SIG-M5 treated with dmso at 0.1 percent for 504 hours (cell line): ENCODE results near the gene KCNJ6.

Experiments
- DNase-seq: peaks from one replicate; lab custom pipeline; 2025; ENCODE audit not compliant: unreplicated experiment; lab: John Stamatoyannopoulos, UW

KCNJ6 gene

DNA sequence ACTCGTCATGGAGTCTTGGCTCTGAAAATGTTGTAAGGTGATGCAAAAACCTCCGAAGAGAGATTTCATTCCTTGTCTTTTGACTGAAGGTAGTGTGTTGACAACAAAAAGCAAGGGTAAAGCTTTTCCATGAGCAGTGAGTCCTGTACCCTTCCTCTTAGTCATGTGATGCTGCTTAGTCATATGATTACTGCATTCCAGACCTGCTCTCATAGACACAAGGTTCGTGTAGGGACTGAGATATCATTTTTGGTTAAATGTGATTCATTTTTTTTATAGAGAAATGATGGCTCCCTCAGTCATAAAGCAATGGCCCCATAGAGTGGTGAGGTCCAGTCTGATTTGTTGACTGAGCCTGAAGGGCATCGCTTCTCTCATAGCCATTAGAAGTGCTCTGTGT, 9.2 kb downstream of the KCNJ6 start:
- DNase-seq: no peak

DNA sequence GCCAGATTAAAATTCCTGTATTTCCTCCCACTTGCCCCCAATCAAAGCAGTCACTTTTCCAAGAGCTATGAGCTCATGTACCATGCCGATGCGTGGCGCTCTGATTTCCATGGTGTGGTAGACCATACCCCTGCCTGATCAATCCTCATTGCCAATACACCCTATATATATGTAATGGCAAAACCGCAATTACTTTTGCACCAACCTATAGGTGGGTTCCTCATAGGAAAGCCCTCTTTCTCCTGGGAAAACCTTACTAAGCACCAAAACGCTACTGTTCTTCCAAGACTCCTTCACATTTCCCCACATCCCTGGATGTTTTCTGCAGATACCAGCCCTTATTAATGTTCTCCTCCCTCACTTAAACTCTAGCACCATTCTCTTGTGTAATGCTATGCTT, 11.0 kb downstream of the KCNJ6 start:
- no peak for DNase-seq

DNA sequence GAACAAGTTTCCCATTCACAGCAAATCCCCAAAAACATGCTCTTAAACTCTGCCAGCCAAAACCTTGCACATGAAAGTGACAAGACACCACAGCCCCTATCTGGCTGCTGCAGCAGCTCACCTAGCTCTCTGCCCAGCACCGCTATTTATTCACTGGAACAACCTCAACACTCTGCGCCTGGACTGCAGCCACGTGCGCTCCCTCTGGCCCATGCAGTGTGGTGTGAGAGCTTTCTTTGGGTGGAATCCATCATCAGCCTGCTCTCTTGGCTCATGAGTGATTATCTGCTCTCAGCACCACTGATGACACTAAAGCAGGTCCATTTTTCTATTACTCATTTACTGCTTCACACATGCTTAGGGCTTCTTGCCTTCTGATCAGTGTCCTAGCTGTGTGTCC, 11.4 kb downstream of the KCNJ6 start:
- DNase-seq: no peak

DNA sequence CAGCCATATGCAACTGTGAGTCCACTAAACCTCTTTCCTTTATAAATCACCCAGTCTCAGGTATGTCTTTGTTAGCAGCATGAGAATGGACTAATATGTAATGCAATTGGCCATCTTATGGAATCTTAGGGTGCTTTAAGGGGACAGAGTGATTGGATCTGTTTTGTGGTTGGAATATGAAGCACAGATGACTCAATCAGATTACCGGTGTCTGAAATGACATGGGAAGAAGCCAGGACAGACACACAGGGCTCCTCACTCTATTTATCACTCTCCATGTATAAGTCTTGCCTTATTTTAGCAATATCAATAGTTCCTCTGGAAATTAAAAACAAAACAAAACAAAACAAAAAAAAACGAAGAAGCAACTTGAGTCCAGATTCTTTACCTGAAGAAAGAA, 12.9 kb downstream of the KCNJ6 start:
- DNase-seq: no peak

DNA sequence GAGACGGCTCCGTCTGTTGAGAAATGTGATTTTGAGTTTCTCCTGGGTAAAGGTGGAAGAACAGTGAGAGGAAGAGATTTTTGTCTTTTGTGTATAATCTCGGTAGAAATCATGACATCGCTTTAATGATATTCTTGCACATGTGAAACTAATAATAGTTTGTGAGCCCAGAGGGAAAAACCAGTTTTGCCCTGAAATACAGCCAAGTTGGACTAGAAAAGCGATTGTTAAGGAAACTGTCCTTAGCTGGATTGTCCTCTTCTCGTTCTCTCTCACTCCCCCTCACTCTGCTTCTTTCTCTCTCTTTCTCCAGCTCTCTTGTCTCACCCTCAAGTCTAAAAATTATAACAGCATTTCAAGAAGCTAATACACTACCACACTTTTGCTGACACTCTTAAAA, 17.1 kb downstream of the KCNJ6 start:
- no peak for DNase-seq

DNA sequence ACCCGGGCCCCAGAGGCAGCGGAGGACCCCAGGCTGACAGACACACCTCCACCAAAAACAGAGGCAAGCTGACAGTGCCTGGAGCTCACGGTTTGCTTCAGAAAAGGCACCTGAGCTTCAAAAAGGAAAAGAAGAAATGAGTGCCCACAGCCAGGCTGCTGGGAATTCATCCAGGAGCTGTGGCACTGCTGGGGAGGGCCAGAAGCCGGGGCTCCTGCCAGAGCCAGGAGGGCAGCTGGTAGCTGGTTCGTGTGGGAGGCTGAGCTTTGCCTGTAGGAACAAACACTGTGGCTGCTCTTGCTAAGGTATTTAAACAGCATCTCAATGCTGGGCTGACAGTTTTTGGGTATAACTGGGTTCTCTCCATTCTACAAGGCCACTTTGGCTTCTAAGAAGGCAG, 19.5 kb downstream of the KCNJ6 start:
- DNase-seq: no peak

DNA sequence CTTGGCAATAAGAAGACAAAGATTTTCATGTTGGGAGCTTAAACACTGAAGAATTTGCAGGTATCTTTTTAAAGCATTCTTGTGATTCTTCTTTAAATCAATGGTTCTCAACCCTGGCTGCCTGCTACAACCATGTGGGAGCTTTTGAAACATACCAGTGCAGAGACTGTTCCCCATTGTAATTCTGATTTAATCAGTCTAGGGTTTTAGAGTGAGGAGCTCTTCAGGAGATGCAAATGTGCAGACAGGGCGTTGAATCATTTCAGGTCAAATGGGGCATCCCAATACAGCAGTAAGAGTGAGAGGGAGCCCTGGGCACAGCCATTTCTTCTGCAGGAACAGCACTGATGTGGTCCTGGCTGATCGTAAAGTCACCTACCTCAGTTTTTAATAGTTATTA, 24.3 kb downstream of the KCNJ6 start:
- no peak for DNase-seq

DNA sequence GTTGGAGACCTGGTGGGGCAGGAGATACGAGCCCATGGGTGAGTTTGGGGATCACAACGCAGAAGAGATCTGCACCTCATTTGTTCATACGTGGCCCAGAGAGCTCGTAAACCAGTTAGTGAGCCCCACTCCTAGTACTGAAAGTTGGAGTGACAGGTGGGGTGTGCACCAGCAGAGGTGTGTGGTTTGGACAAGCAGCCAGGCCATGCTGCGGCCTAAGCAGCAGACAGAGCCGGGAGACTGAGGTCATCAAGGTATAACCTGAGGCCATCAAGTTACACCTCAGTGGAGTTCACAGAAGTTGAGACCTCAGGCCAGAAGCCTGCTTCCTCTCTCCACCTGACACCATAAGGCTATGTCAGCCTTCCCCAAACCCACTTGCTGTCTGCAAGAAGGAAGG, 27.6 kb downstream of the KCNJ6 start:
- no peak for DNase-seq

DNA sequence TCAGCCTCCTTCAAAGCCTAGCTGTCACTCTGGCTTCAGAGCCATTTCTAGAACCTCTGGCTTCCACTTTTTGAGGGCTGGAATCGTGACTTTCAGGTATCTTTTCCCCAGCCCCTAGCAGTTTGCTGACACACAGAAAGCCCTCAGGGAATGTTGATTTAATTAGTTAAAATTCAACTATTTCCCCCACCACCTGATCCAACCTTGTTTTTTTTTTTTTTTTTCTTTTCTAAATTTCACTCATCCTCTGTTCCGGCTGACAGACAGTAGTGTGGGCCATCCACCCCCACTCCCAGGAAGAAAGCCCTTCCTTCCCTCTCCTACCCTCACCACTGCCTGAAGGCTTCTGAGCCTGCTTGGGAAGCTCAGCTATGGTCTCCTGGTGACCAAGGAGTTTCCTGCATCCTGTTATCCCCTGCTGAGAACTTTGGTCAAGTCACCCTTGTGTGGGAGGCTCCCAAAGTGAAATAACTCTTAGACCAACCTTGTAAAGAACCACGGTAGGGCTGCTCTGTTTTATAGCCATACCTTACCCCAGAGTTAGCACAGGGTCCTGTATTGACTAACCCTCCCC, 29.4 kb downstream of the KCNJ6 start:
- DNase-seq: no peak

DNA sequence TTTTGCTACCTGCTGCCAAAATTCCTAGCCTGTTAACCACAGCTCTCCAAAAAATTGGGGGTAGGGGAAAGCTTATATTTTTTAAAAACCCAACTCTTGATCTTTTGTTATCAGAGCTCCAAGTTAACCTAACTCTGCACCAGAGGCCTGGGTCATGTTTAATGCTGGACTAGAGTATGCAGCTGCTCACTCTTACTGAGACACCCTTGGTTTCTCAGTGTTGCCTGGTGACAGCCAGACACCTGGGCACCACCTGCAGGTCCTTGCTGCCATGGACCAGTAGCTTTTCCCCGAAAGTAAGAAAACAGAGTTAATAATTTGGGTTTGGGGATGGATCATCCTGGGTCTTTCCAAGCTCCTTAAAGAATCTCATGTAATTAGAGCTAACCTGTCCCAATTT, 30.1 kb downstream of the KCNJ6 start:
- DNase-seq: no peak

DNA sequence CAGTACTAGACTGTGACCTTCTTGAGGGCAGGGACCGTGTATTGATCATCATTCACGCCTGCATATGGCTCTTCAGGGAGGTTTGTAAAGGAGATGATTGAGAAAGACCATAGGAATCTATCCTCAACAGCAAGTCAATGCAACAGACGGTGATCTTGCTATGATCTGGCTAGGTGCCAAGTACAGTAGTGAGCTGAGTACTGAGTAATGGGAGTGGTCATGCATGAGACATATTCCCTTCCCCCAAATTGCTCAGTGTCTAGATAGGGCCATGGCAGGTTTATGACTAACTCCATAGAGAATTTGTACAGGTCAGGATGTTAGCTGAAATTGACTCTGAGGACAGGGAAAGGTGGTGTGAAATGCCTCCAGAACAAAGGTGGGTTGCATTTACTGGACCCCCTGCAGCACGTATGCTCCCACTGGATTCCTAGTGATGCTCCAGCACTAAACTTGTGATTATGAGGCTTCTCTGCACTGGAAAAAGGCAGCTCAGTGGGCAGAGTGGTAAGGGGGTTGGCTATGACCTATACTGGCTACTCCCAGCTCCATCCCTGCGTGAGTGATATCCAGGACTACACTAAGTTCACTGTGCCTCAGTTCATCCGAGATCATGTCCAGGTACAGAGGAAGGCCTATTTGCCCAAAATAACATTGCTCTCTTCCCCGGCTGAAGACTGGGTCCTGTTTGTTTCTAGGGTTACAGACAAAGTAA, 37.2 kb downstream of the KCNJ6 start:
- no peak for DNase-seq

DNA sequence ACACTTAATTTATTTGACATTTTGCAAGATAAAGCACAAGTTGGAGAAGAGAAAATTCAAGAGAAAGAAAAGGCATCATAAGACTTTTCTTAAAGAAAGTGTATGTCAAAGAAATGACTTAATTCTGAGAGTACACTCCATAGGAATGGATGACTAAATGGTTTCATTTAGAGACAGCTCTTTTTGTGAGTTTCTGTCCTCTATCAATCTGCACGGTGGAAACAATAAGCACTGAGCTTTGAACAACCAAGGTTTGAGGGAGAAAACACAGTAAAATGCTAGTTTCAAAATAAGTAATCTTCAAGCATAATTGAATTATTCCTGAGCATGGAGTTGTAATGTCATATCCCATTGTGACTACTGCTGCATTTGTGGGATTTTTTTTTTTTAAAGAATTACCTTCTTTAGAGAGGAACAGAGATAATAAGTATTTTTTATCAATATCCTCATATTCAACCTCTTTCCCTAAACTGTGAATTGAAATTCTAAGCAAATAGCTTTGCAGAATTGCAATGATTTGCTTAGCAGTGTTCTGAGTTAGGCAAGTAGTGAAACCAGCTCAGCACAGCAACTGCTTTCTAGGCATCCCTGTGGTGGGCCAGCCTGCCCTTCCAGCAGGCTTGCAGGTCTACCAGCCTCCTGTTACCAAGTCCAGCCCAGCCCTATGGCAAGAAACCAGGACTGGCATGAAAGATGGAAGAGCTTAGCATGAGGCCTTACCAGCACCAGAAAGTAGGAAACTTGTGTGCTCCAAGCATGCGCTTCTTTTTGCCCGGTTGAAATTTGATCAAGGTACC, 38.2 kb downstream of the KCNJ6 start:
- no peak for DNase-seq

DNA sequence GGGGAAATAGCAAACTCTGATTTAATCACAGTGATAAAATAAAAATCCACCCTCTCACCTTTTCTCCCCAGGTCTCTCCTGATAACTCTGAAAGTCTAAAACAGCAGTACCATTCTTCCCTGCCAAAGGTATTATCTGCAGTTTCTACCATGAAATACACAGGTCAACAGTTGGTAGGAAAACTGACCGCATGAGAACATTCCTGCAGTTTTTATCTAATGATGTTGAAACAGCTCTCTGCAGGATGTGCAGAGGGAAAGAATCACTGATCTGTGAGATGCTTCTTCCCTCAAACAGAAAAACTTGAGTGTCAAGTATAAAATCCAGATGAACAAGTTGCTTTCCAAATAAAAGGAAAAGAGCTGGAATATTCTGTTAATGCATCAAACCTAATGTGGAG, 39.1 kb downstream of the KCNJ6 start:
- peak; percentile 5 for DNase-seq

DNA sequence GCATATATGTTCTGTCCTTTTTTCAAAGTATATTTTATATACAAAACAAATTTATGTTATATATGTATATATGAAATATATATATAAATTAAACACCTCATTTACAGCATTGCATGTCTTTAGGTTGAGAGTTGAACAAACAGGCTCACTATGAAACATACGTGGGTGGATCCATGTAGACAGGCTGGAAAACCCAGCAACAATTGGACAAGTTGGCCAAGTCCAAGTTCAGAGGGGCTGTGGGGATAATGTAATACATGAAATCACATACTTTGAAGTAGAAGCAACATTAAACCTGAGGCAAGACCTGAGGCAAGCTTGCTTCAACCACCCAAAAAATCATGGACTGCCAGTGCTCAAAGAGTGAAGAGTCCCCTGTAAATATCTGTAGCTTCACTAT, 39.7 kb downstream of the KCNJ6 start:
- DNase-seq: no peak

DNA sequence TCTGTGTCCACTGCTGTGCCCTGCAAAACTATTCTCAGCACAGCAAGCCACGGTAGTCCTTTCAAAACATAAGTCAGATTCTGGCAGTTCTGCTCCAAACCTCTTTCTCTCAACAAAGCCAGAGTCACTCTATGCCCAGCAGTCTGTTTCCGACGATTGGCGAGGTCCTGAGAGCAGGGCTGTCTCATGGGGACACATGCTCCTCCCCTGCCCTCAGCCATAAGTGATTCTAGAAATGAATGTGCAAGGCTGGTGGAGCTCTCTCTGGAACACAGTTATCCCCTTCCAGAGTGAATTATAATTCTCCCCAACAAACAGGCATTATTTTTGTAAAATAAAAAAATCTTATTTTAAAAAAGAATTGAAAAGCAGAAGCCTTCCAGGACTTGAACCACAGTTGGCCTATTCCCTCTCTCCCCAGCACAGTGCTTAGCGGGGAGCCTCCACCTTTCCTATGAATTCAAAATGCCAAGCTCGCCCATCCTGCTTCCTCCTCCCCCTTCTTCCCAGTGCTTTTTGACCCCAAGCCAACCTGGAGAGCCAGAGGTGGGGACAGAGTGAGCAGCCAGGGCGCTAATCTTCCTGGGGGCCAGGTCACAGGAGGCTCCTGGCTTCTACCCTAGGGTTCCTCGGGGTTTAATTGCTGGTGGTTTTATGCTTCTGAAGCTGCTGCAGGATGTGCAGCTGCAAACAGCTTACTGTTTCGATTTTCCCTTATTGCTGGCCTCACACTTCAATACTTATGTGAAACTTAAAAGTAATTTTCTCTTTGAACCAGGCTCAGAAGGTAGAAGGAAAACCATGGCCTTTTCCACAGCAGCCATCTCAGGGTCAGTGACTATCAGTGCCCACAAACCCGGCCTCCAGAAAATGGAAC, 41.1 kb downstream of the KCNJ6 start:
- DNase-seq: no peak

DNA sequence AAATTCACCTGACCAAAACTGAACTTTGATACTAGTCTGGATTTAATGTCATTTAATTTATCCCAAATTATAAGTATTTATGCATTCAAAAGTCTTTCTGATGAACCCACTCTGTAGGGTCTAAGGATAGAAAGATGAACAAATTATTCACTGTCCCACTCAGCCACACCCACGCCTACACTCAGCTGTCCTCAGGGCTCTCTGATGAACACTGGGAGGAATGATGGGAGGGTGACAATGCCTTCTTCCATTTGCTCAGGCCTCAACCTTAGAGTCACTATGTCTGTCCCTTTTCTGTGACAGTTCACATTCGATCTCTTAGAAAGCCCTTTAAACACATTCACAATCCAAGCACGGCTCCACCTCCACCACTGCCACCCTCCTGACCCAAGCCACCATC, 41.8 kb downstream of the KCNJ6 start:
- DNase-seq: no peak

DNA sequence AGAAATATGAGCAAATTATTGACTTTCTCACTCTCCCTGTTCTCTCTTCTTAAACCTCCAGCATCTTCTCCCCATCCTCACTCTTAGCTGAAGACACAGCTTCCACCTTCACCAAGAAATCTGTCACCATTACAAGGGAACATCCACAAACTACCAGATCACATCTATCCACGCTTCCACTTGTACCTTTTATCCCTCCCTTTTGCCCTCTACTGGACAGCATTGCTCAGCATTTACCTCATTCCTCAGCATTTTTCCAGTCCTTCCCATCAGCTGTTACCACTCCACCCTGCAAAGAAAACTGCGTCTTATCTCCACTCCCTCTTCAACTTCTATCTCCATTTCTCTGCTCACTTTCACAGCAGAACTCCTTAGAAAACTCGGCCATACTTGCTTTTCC, 42.6 kb downstream of the KCNJ6 start:
- peak; percentile 3 for DNase-seq

DNA sequence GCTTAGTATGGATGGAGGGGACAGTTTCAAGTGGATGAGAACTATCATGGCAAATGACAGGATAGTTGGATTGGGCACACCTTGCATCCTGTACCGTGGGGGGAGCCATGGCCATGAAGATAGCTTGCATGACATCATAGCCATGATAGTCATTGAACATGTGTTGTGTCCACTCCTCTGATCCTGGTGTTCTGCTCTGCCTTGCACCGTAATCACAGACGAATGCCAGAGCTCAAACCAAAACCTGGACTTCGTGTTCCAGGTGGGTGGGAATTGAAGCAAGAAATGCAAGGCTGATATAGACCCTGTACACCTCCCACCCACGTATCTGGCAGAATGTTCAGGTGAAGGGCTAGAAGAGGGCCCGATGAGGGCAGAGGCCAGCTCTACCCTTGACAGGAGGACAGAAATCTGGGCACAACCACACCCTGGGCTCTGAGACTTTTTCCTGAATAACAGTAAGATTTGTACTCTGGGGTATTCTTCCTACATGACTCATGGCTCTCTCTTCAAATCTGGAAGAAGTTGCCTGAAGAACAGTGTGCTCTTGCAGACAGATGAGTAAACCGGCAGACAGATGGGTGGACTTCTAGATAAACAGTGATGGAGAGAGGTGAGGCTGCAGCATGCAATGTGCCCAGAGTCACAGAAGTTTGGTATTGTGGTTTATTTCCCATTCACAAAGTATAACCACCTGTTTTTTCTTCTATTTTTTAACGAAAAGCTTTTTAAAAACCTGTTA, 45.0 kb downstream of the KCNJ6 start:
- DNase-seq: no peak

DNA sequence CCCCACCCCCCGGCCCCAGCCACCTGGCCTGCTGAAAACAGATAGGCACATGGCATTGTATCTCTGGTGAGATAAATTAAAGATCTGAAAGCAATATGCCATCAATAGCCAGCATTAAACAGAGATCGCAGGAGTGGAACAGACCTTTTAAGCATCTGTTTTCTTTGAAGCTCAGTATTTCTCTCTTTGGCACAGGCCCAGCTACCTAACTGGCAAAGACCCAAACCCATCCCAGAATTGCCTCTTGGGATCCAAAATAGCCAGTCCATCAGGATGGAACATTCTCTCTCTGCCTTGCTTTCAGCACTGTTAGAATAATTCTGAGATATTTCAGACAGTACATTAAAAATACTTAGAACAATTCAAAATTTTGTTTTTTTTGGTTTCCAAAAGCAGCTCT, 46.0 kb downstream of the KCNJ6 start:
- DNase-seq: no peak

DNA sequence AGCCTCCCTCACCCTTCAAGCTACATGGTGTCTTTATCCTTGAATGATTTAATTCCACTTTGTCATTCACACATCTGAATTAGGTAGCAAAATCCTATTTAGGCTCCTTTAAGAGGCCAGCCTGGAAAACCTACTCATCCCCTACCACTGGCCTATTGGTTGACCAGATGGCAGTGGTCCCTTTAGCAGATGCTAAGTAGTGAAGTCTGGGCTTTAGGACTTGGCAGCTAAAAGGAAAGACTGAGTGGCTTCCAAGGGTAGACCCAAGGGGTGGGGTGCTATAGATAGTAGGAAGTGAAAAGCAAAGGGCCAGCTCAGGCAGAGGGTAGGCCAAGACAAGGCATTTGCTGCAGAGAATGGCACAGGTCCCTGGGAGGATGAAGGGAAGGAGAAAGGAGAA, 46.6 kb downstream of the KCNJ6 start:
- no peak for DNase-seq
